RWPE2 (cell line): ENCODE measurements around the gene EXOC3L2.

Experiments used
- ATAC-seq: fragments of 200-7000 bp; cut with Tn5 transposase; 3 replicates; pipeline ENCODE4 v1.9.1; 2021; ENCODE audit warnings: low read depth
- DNase-seq: peaks from one replicate; pipeline ENCODE4 v3.0.0-alpha.2; 2020; ENCODE audit warnings: low spot score
- H3K27ac ChIP-seq: fragments of 450-650 bp; 2 replicates; pipeline ENCODE4 v1.5.1; 2017; ENCODE audit warnings: mild to moderate bottlenecking; ENCODE audit not compliant: poor library complexity, severe bottlenecking
- H3K27me3 ChIP-seq: fragments of 250-450 bp; sonication (Bioruptor Pico); 2 replicates; pipeline ENCODE4 v1.5.1; 2021; ENCODE audit warnings: mild to moderate bottlenecking, moderate library complexity; ENCODE audit not compliant: insufficient read depth, poor library complexity, severe bottlenecking
- H3K36me3 ChIP-seq: fragments of 250-450 bp; sonication (Bioruptor Pico); 2 replicates; pipeline ENCODE4 v1.5.1; 2020; ENCODE audit warnings: low read depth, mild to moderate bottlenecking, moderate library complexity
- H3K4me1 ChIP-seq: fragments of 250-450 bp; sonication (Bioruptor Pico); 2 replicates; pipeline ENCODE4 v1.5.1; 2021; ENCODE audit warnings: mild to moderate bottlenecking, moderate library complexity; ENCODE audit not compliant: insufficient read depth, poor library complexity, severe bottlenecking
- H3K4me3 ChIP-seq: fragments of 250-450 bp; sonication (Bioruptor Pico); 2 replicates; pipeline ENCODE4 v1.5.1; 2021; ENCODE audit warnings: mild to moderate bottlenecking, moderate library complexity; ENCODE audit not compliant: severe bottlenecking
- H3K9me3 ChIP-seq: fragments of 250-450 bp; sonication (Bioruptor Pico); 2 replicates; pipeline ENCODE4 v1.5.1; 2021; ENCODE audit warnings: mild to moderate bottlenecking, moderate library complexity; ENCODE audit not compliant: severe bottlenecking
- CTCF ChIP-seq: fragments of 450-650 bp; IDR thresholded peaks from one replicate; pipeline ENCODE4 v1.5.1; 2017; ENCODE audit warnings: mild to moderate bottlenecking, moderate library complexity; ENCODE audit not compliant: poor library complexity, severe bottlenecking

EXOC3L2 gene

GRCh38 chr19:45245334-45245787 is at the start of gene EXOC3L2:
Gene EXOC3L2, minus strand, starts transcription at chr19:45245407. Its CDS starts 6,362 bp downstream, at chr19:45239045.
- no peaks in the 10 kb centered on the region for H3K9me3 ChIP-seq
- no peak for TF ChIP-seq CTCF
- ATAC-seq (no peak), DNase-seq (no peak)
- H3K36me3 ChIP-seq = no peaks in the 10 kb centered on the region
- H3K27me3 ChIP-seq = no peaks in the 10 kb centered on the region
- H3K27ac ChIP-seq = no peak within 1 kb of the TSS
- no peaks in the 10 kb centered on the region for H3K4me1 ChIP-seq
- no peak within 1 kb of the TSS for H3K4me3 ChIP-seq

- Histone ChIP-seq H3K4me1 (peaks cover 4% of the 10 kb centered on the region), H3K9me3 (no peaks in the 10 kb centered on the region), H3K36me3 (no peaks in the 10 kb centered on the region; the same call in 1 of the 2 replicates), H3K27me3 (no peaks in the 10 kb centered on the region), H3K4me3 (no peak overlapping the region), H3K27ac (no peak overlapping the region)
- no peak for TF ChIP-seq CTCF
- DNase-seq = no peak
- ATAC-seq = no peak
Measured at GRCh38 chr19:45294291-45295029, 49.3 kb upstream of the EXOC3L2 start.

- ATAC-seq (peak; percentile 69), DNase-seq (no peak)
- Histone ChIP-seq H3K9me3 (no peaks in the 10 kb centered on the region), H3K27me3 (no peaks in the 10 kb centered on the region), H3K4me1 (peaks cover 4% of the 10 kb centered on the region), H3K36me3 (no peaks in the 10 kb centered on the region; the same call in 1 of the 2 replicates), H3K27ac (no peak overlapping the region), H3K4me3 (no peak overlapping the region)
- TF ChIP-seq CTCF = no peak
Measured at GRCh38 chr19:45293682-45294081, 48.5 kb upstream of the EXOC3L2 start.

- no peak overlapping the region for H3K27ac ChIP-seq
- DNase-seq (no peak), ATAC-seq (no peak)
- TF ChIP-seq CTCF = no peak
- no peaks in the 10 kb centered on the region for H3K27me3 ChIP-seq
- peaks cover 4% of the 10 kb centered on the region for H3K4me1 ChIP-seq
- no peak overlapping the region for H3K4me3 ChIP-seq
- H3K36me3 ChIP-seq = peaks cover 7% of the 10 kb centered on the region; the same call in 1 of the 2 replicates
- no peaks in the 10 kb centered on the region for H3K9me3 ChIP-seq
Measured at GRCh38 chr19:45291834-45292233, 46.6 kb upstream of the EXOC3L2 start.

GRCh38 chr19:45290381-45290931 is 45.2 kb upstream of the EXOC3L2 start:
- Histone ChIP-seq H3K36me3 (peaks cover 7% of the 10 kb centered on the region; the same call in 1 of the 2 replicates), H3K9me3 (no peaks in the 10 kb centered on the region), H3K27me3 (no peaks in the 10 kb centered on the region), H3K27ac (no peak overlapping the region), H3K4me1 (peaks cover 4% of the 10 kb centered on the region), H3K4me3 (no peak overlapping the region)
- ATAC-seq (no peak), DNase-seq (no peak)
- TF ChIP-seq CTCF = no peak
